Neural progenitor cell (in vitro differentiated cells): ENCODE measurements around the gene EXD3.

ENCODE experiments used
- CTCF ChIP-seq: fragments of 200-600 bp; sonication (generic); IDR thresholded peaks from 2 replicates; pipeline ENCODE4 v1.5.1; 2017; ENCODE audit warnings: antibody characterized with exemption, mild to moderate bottlenecking
- EZH2 ChIP-seq: fragments of 200-600 bp; sonication (generic); IDR thresholded peaks from 2 replicates; pipeline ENCODE4 v1.6.1; 2017; ENCODE audit warnings: antibody characterized with exemption, mild to moderate bottlenecking, moderate library complexity
- EZH2phosphoT487 ChIP-seq: fragments of 200-600 bp; sonication (generic); IDR thresholded peaks from 2 replicates; pipeline ENCODE4 v1.6.1; 2017; ENCODE audit warnings: antibody characterized with exemption

GRCh38 chr9:137294091-137294680 is 128.8 kb downstream of the EXD3 start:
- TF ChIP-seq CTCF, result no peak
- no peak for TF ChIP-seq EZH2
- TF ChIP-seq EZH2phosphoT487, result no peak
